HepG2 (cell line): Measurements from ENCODE around the gene ACSF3.
A peak's percentile ranks its signal among the peaks of the same experiment; 100 is the strongest.

Experiments used
- ISL2 ChIP-seq: sonication (generic); formaldehyde crosslinking; IDR thresholded peaks from 2 replicates; pipeline ENCODE4 v1.5.0; 2020; ENCODE audit warnings: missing genetic modification reagents
- KAT8 ChIP-seq: IDR thresholded peaks from 2 replicates; pipeline ENCODE4 v1.6.1; 2016; ENCODE audit warnings: missing genetic modification reagents, missing compliant biosample characterization
- MAFK ChIP-seq, 2 experiments: IDR thresholded peaks in 1 of 2; conservative IDR thresholded peaks in 1 of 2; 2 replicates each; pipeline ENCODE4 v1.6.1; 2011; ENCODE audit warnings: improper control_type of control experiment in 2 of 2, low read length in 2 of 2
- SUZ12 ChIP-seq: fragments of 150-350 bp; IDR thresholded peaks from 2 replicates; pipeline ENCODE4 v1.6.1; 2014; ENCODE audit warnings: low read depth, low read length
- ZBTB43 ChIP-seq: sonication (generic); formaldehyde crosslinking; conservative IDR thresholded peaks from 2 replicates; pipeline ENCODE4 v1.4.0; 2020; ENCODE audit warnings: missing genetic modification reagents
- ZNF777 ChIP-seq: sonication (generic); formaldehyde crosslinking; IDR thresholded peaks from 2 replicates; pipeline ENCODE4 v1.4.0; 2020; ENCODE audit warnings: missing genetic modification reagents

GRCh38 chr16:89189358-89190025 lies 95.8 kb downstream of the ACSF3 start:
- TF ChIP-seq MAFK (conservative IDR thresholded peaks at IDR 0.05 in 1 of 2, IDR thresholded peaks at IDR 0.05 in 1 of 2; ENCODE audit: low read length in 2 of 2) (0 out of 4 replicates have a peak, but pooled peaks of 1 of the 2 experiments have one; percentile 5), KAT8 (CRISPR knock-in tag) (no peak), ZBTB43 (CRISPR knock-in tag) (no peak), ISL2 (CRISPR knock-in tag) (no peak), ZNF777 (CRISPR knock-in tag) (no peak), SUZ12 (no peak)
